ENCODE measurements around the gene SOWAHD.

- no peak for TF ChIP-seq CTCF (IDR thresholded peaks at IDR 0.05; ENCODE audit: insufficient read depth, low read length, poor library complexity, severe bottlenecking)
- no peak for TF ChIP-seq EZH2phosphoT487 (conservative IDR thresholded peaks at IDR 0.05; ENCODE audit: low read length)
Measured at GRCh38 chrX:119753001-119753400, 5.4 kb upstream of the SOWAHD start.
